ENCODE data around the gene CXCR6. TPM values are rescaled to one million over a fixed set of nuclear protein-coding genes. Genes with fewer than 3 reads are reported as not detected.
A peak's percentile ranks its signal among the peaks of the same experiment; 100 is the strongest.
"Not testable (repeated sequence)": the region's sequence is repeated elsewhere in the genome, so short reads cannot be mapped to it uniquely, and the experiment has no call there.

CXCR6 gene
- total RNA-seq, 1 donor from 2014 or later = 4.3 TPM

GRCh38 chr3:45992133-45992729, 49.0 kb downstream of the CXCR6 start:
- Histone ChIP-seq H3K4me3 (no peak overlapping the region), H3K27ac (peak overlapping the region; percentile 24), H3K27me3 (ENCODE audit: low read depth) (no peaks in the 10 kb centered on the region), H3K36me3 (no peaks in the 10 kb centered on the region), H3K9me3 (no peaks in the 10 kb centered on the region), H3K4me1 (peaks cover 82% of the 10 kb centered on the region)
- no peak for DNase-seq
- intact Hi-C loops (cut with DNase I) = no loop called here
- no peak for ATAC-seq
- no peak for TF ChIP-seq CTCF (IDR thresholded peaks at IDR 0.05)

GRCh38 chr3:45992821-45993221, 49.6 kb downstream of the CXCR6 start:
- no peaks in the 10 kb centered on the region for H3K27me3 ChIP-seq (ENCODE audit: low read depth)
- peaks cover 76% of the 10 kb centered on the region for H3K4me1 ChIP-seq
- DNase-seq (no peak), ATAC-seq (no peak)
- H3K36me3 ChIP-seq = no peaks in the 10 kb centered on the region
- TF ChIP-seq CTCF (IDR thresholded peaks at IDR 0.05) = no peak
- peak overlapping the region; percentile 26 for H3K27ac ChIP-seq
- no peaks in the 10 kb centered on the region for H3K9me3 ChIP-seq
- intact Hi-C loops (cut with DNase I) = no loop called here
- no peak overlapping the region for H3K4me3 ChIP-seq

- Histone ChIP-seq H3K27me3 (ENCODE audit: low read depth) (no peaks in the 10 kb centered on the region), H3K27ac (peak overlapping the region; percentile 26), H3K4me1 (peaks cover 69% of the 10 kb centered on the region), H3K4me3 (no peak overlapping the region), H3K9me3 (no peaks in the 10 kb centered on the region), H3K36me3 (no peaks in the 10 kb centered on the region)
- TF ChIP-seq CTCF (IDR thresholded peaks at IDR 0.05) = no peak
- ATAC-seq (no peak), DNase-seq (no peak)
- intact Hi-C loops (cut with DNase I) = no loop called here
Measured at GRCh38 chr3:45993421-45994027, 50.3 kb downstream of the CXCR6 start.

GRCh38 chr3:45994419-45995235, 51.4 kb downstream of the CXCR6 start:
- Histone ChIP-seq H3K9me3 (no peaks in the 10 kb centered on the region), H3K36me3 (no peaks in the 10 kb centered on the region), H3K27ac (peak overlapping the region; percentile 97), H3K4me1 (peaks cover 58% of the 10 kb centered on the region), H3K27me3 (ENCODE audit: low read depth) (no peaks in the 10 kb centered on the region), H3K4me3 (peak overlapping the region; percentile 95)
- DNase-seq (no peak), ATAC-seq (peak; percentile 45 to 51)
- no peak for TF ChIP-seq CTCF (IDR thresholded peaks at IDR 0.05)
- intact Hi-C loops (cut with DNase I) = no loop called here

- ATAC-seq (peak; percentile 98 to 99), DNase-seq (peak; percentile 98)
- Histone ChIP-seq H3K36me3 (no peaks in the 10 kb centered on the region), H3K27ac (peak within 1 kb of the TSS; percentile 97), H3K4me3 (peak within 1 kb of the TSS; percentile 95), H3K4me1 (peaks cover 50% of the 10 kb centered on the region), H3K27me3 (ENCODE audit: low read depth) (no peaks in the 10 kb centered on the region), H3K9me3 (no peaks in the 10 kb centered on the region)
- no peak for TF ChIP-seq CTCF (IDR thresholded peaks at IDR 0.05)
- intact Hi-C loops (cut with DNase I) = no loop called here
Measured at GRCh38 chr3:45995236-45996192, 52.2 kb downstream of the CXCR6 start, which contains the start of gene FYCO1. TSS of gene FYCO1 (minus strand) at chr3:45995824. CDS start at chr3:45984910, 10,914 bp downstream.

GRCh38 chr3:45997499-45997898, 54.2 kb downstream of the CXCR6 start:
- H3K4me1 ChIP-seq = peaks cover 31% of the 10 kb centered on the region
- DNase-seq; ATAC-seq; H3K27me3 ChIP-seq (ENCODE audit: low read depth); H3K9me3 ChIP-seq; H3K36me3 ChIP-seq; intact Hi-C loops (cut with DNase I); H3K4me3 ChIP-seq; H3K27ac ChIP-seq: not testable (repeated sequence)

All from lower lobe of right lung (tissue), 2 donors.